ENCODE data around the gene ADCY4. TPM values are rescaled to one million over a fixed set of nuclear protein-coding genes. Genes with fewer than 3 reads are reported as not detected.

Gene ADCY4
- total and polyA plus RNA-seq, 2 of the 8 experiments (the other 6 are each of a cell fraction or from before 2014, with no cell fraction given), result 0.27 to 0.35 TPM

DNA sequence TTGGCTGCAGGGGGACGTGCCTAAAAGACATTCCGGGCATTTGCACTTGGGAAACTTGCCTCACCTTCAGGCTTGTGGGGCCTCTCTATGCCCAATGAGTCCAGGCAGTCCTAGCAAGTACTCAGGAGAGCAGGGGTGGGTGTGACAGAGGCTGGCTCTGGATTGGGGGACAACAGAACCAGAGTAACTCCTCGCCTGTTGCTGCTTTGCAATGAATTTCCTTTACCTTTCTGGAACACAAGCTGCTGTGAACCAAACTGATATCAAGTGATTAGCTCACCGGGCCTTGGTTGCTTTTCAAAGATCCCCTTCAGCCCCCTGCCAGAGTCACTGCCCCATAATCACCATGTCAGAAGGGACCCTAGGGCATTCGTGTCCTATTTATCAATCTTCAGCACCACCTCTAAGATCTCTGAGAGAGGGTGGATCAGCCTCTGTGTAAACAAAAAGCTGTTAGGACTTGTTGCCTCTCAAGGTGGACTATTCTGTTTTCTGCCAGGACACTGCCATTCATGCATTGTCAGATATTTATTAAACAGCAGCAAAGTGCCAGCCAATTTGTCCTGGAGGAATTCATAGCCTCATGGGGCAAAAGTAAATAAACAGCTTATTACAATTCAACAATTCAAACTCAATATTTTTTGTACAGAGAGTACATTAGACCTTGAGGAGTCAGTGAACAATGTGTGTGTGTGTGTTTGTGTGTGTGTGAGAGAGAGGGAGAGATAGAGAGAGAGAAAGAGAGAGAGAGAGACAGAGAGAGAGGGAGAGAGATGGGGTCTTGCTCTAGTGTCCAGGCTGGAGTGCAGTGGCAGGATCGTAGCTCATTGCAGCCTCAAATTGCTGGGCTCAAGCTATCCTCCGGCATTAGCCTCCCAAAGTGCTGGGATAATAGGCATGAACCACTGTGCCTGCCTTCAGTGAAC lies 44.4 kb upstream of the ADCY4 start (continued):
- TF ChIP-seq POLR2AphosphoS5 (IDR thresholded peaks at IDR 0.05; ENCODE audit: low read depth, low read length), result no peak
- TF ChIP-seq TAF7 (optimal IDR thresholded peaks at IDR 0.05; ENCODE audit: borderline replicate concordance, low read depth, low read length), result no peak
- no peak for TF ChIP-seq YY1 (IDR thresholded peaks at IDR 0.05; ENCODE audit: low read depth, low read length)
- TF ChIP-seq PHF8 (conservative IDR thresholded peaks at IDR 0.05; ENCODE audit: low read depth, low read length), result no peak
- TF ChIP-seq SP4 (IDR thresholded peaks at IDR 0.05; ENCODE audit: low read length), result no peak
- no peak for TF ChIP-seq BRCA1 (IDR thresholded peaks at IDR 0.05; ENCODE audit: low read depth, low read length)
- no peak for TF ChIP-seq CHD2 (IDR thresholded peaks at IDR 0.05; ENCODE audit: low read length)
